IMR-90 (cell line): ENCODE measurements around the gene PHF5A. TPM values are rescaled to one million over a fixed set of nuclear protein-coding genes. Genes with fewer than 3 reads are reported as not detected.

ENCODE experiments used
- ATAC-seq: fragments of 200-7000 bp; cut with Tn5 transposase; 2 replicates; pipeline ENCODE4 v1.9.1; 2020; ENCODE audit warnings: low read depth, mild to moderate bottlenecking, moderate library complexity
- BruUV-seq: library from RNA; stranded (reverse); fragments of 400-500 nt; replicated peaks from 2 replicates; lab custom pipeline; 2021; lab: Mats Ljungman, UMichigan
- CTCF ChIA-PET: fragments of 300-600 bp; formaldehyde crosslinking; extraction: SDS; loops from one replicate; lab custom pipeline; 2021; ENCODE audit warnings: antibody characterized with exemption; lab: Yijun Ruan, JAX
- POLR2A ChIA-PET: fragments of 300-600 bp; sonication (Branson Sonifier 250); formaldehyde crosslinking; loops from one replicate; lab custom pipeline; 2022; ENCODE audit warnings: antibody characterized with exemption; ENCODE audit not compliant: unreplicated experiment; lab: Charles Lee
- DNase-seq: peaks from one replicate; pipeline ENCODE4 v3.0.0; 2013
- H2AFZ ChIP-seq: replicated peaks from 2 replicates; pipeline ENCODE3; 2013; ENCODE audit warnings: low read length, mild to moderate bottlenecking; ENCODE audit not compliant: poor library complexity
- H2AK5ac ChIP-seq: 2 replicates; pipeline ENCODE4 v1.6.1; 2013; ENCODE audit warnings: low read depth, low read length, inconsistent platforms
- H2AK9ac ChIP-seq: replicated peaks from 2 replicates; pipeline ENCODE3; 2013; ENCODE audit warnings: mild to moderate bottlenecking, low read depth, low read length, moderate library complexity; ENCODE audit not compliant: poor library complexity
- H2BK120ac ChIP-seq: 2 replicates; pipeline ENCODE4 v1.6.1; 2013; ENCODE audit warnings: low read depth, low read length, inconsistent platforms
- H2BK15ac ChIP-seq: 3 replicates; pipeline ENCODE4 v1.6.1; 2013; ENCODE audit warnings: low read depth, low read length, inconsistent platforms
- H2BK20ac ChIP-seq: 2 replicates; pipeline ENCODE4 v1.6.1; 2013; ENCODE audit warnings: low read depth, mild to moderate bottlenecking, inconsistent platforms, low read length, moderate library complexity
- H2BK5ac ChIP-seq: 2 replicates; pipeline ENCODE4 v1.6.1; 2013; ENCODE audit warnings: mild to moderate bottlenecking, low read depth, low read length, inconsistent platforms; ENCODE audit not compliant: poor library complexity, severe bottlenecking
- H3K14ac ChIP-seq: replicated peaks from 2 replicates; pipeline ENCODE4 v1.6.1; 2013; ENCODE audit warnings: low read depth, low read length, inconsistent platforms
- H3K18ac ChIP-seq: 2 replicates; pipeline ENCODE4 v1.6.1; 2013; ENCODE audit warnings: low read depth, low read length, control low read depth
- H3K23ac ChIP-seq: 2 replicates; pipeline ENCODE4 v1.6.1; 2013; ENCODE audit warnings: low read depth, low read length, inconsistent platforms
- H3K27ac ChIP-seq: 2 replicates; pipeline ENCODE4 v1.5.1; 2013; ENCODE audit warnings: mild to moderate bottlenecking, control low read depth, low read length; ENCODE audit not compliant: insufficient read depth
- H3K27me3 ChIP-seq: 2 replicates; pipeline ENCODE4 v1.6.1; 2013; ENCODE audit warnings: low read length; ENCODE audit not compliant: control insufficient read depth, insufficient read depth
- H3K36me3 ChIP-seq: 2 replicates; pipeline ENCODE4 v1.6.1; 2013; ENCODE audit warnings: low read length, mixed read lengths; ENCODE audit not compliant: control insufficient read depth, insufficient read depth
- H3K4ac ChIP-seq: 2 replicates; pipeline ENCODE4 v1.6.1; 2013; ENCODE audit warnings: low read depth, low read length, inconsistent platforms
- H3K4me1 ChIP-seq: 2 replicates; pipeline ENCODE4 v1.6.1; 2013; ENCODE audit warnings: low read length, mixed read lengths; ENCODE audit not compliant: control insufficient read depth, insufficient read depth
- H3K4me2 ChIP-seq: 2 replicates; pipeline ENCODE4 v1.6.1; 2013; ENCODE audit warnings: low read depth, mild to moderate bottlenecking, control low read depth, low read length, moderate library complexity
- H3K4me3 ChIP-seq: 2 replicates; pipeline ENCODE4 v1.5.1; 2013; ENCODE audit warnings: low read depth, mild to moderate bottlenecking, control low read depth, low read length, moderate library complexity; ENCODE audit not compliant: insufficient read depth
- H3K56ac ChIP-seq: 2 replicates; pipeline ENCODE4 v1.6.1; 2013; ENCODE audit warnings: low read length, inconsistent platforms; ENCODE audit not compliant: insufficient read depth; ENCODE audit errors: extremely low read depth
- H3K79me1 ChIP-seq, 2 experiments: 2 replicates each; pipeline ENCODE4 v1.6.1; 2013; ENCODE audit warnings: low read length in 2 of 2, inconsistent platforms in 1 of 2, low read depth in 1 of 2
- H3K9ac ChIP-seq: 2 replicates; pipeline ENCODE4 v1.6.1; 2013; ENCODE audit warnings: low read depth, low read length, control low read depth
- H3K9me1 ChIP-seq: 2 replicates; pipeline ENCODE4 v1.6.1; 2013; ENCODE audit warnings: low read length, inconsistent platforms; ENCODE audit not compliant: insufficient read depth
- H3K9me3 ChIP-seq: 2 replicates; pipeline ENCODE4 v1.6.1; 2013; ENCODE audit warnings: low read length; ENCODE audit not compliant: control insufficient read depth, insufficient read depth
- H4K20me1 ChIP-seq: 2 replicates; pipeline ENCODE4 v1.6.1; 2013; ENCODE audit warnings: low read length, inconsistent platforms; ENCODE audit not compliant: insufficient read depth
- H4K5ac ChIP-seq: 2 replicates; pipeline ENCODE4 v1.6.1; 2013; ENCODE audit warnings: mild to moderate bottlenecking, low read depth, low read length, control low read depth
- H4K8ac ChIP-seq, 2 experiments: 2 replicates each; pipeline ENCODE4 v1.6.1; 2013; ENCODE audit warnings: low read depth in 2 of 2, low read length in 2 of 2, control low read depth in 1 of 2, inconsistent platforms in 1 of 2
- H4K91ac ChIP-seq: 2 replicates; pipeline ENCODE4 v1.6.1; 2013; ENCODE audit warnings: low read depth, low read length, inconsistent platforms; ENCODE audit not compliant: insufficient read depth
- BHLHE40 ChIP-seq: fragments of 150-350 bp; IDR thresholded peaks from 2 replicates; pipeline ENCODE4 v1.6.1; 2016; ENCODE audit warnings: mild to moderate bottlenecking, low read depth, low read length
- CEBPB ChIP-seq: IDR thresholded peaks from 2 replicates; pipeline ENCODE4 v1.6.1; 2012; ENCODE audit warnings: low read depth, low read length, improper control_type of control experiment
- CHD1 ChIP-seq: IDR thresholded peaks from 2 replicates; pipeline ENCODE4 v1.6.1; 2012; ENCODE audit warnings: low read depth, low read length, improper control_type of control experiment
- CTCF ChIP-seq: conservative IDR thresholded peaks from 2 replicates; pipeline ENCODE4 v1.5.1; 2012; ENCODE audit warnings: mild to moderate bottlenecking, low read depth, low read length, improper control_type of control experiment
- ELK1 ChIP-seq: fragments of 150-350 bp; IDR thresholded peaks from 2 replicates; pipeline ENCODE4 v1.6.1; 2016; ENCODE audit warnings: low read depth, mild to moderate bottlenecking, low read length, moderate library complexity, borderline replicate concordance
- FOS ChIP-seq: fragments of 150-350 bp; IDR thresholded peaks from 2 replicates; pipeline ENCODE4 v1.6.1; 2016; ENCODE audit warnings: low read depth, low read length
- MAZ ChIP-seq: IDR thresholded peaks from 2 replicates; pipeline ENCODE4 v1.6.1; 2012; ENCODE audit warnings: low read depth, mild to moderate bottlenecking, low read length, improper control_type of control experiment, moderate library complexity, borderline replicate concordance
- NFE2L2 ChIP-seq: fragments of 150-350 bp; IDR thresholded peaks from 2 replicates; pipeline ENCODE4 v1.6.1; 2016; ENCODE audit warnings: low read depth, mild to moderate bottlenecking, low read length
- POLR2A ChIP-seq: IDR thresholded peaks from 2 replicates; pipeline ENCODE4 v1.6.1; 2012; ENCODE audit warnings: mild to moderate bottlenecking, low read depth, low read length
- RAD21 ChIP-seq: IDR thresholded peaks from 2 replicates; pipeline ENCODE4 v1.6.1; 2012; ENCODE audit warnings: low read length, improper control_type of control experiment
- RFX5 ChIP-seq: IDR thresholded peaks from 2 replicates; pipeline ENCODE4 v1.8.0; 2012; ENCODE audit warnings: low read depth, mild to moderate bottlenecking, low read length, moderate library complexity
- SMC3 ChIP-seq: fragments of 150-350 bp; IDR thresholded peaks from 2 replicates; pipeline ENCODE4 v1.6.1; 2016; ENCODE audit warnings: low read depth, mild to moderate bottlenecking, antibody characterized with exemption, low read length, moderate library complexity
- WGBS, 2 experiments: methylation state at CpG; one replicate each; pipeline versions ENCODE4 v1.1.5 to v1.1.7; 2013; ENCODE audit warnings: missing lambda C conversion rate in 2 of 2; ENCODE audit not compliant: insufficient read length in 1 of 2; ENCODE audit errors: extremely low coverage in 2 of 2; 5-methylcytosine and 5-hydroxymethylcytosine counted together
- dilution Hi-C: fragments of 300-500 bp; cut with HindIII; formaldehyde crosslinking; loops from one replicate; pipeline ENCODE4 v1.14.3; 2018; ENCODE audit warnings: low sequenced_read_pairs; ENCODE audit not compliant: unreplicated experiment
- in situ Hi-C: fragments of 300-500 bp; cut with MboI; formaldehyde crosslinking; loops from 3 replicates; pipeline ENCODE4 v1.14.3; 2019; ENCODE audit warnings: low sequenced_read_pairs, inconsistent platforms, mixed read lengths
- intact Hi-C: fragments of 100-400 bp; cut with micrococcal nuclease; formaldehyde crosslinking; loops from 2 replicates; pipeline ENCODE4 v1.10.0; 2022
- polyA plus RNA-seq, 3 experiments: library from polyadenylated mRNA; depleted of rRNA; stranded (reverse); fragments of >200 nt; gene quantifications; 2 replicates each; pipeline ENCODE4 v1.2.3, GENCODE V29; 2012; ENCODE audit warnings: low replicate concordance in 1 of 3
- total RNA-seq: library from RNA; depleted of rRNA; stranded (reverse); fragments of >200 nt; gene quantifications from 2 replicates; pipeline ENCODE4 v1.2.3, GENCODE V29; 2012

Gene PHF5A
- total and polyA plus RNA-seq, 2 of the 4 experiments (the other 2 are of a cell fraction), result 50.9 to 54.9 TPM

- Histone ChIP-seq H2BK20ac (no peak overlapping the region), H4K91ac (no peak overlapping the region), H3K36me3 (no peaks in the 10 kb centered on the region), H3K4me3 (no peak overlapping the region), H2AFZ (no peak overlapping the region), H2BK5ac (no peak overlapping the region), H3K9me1 (peaks cover 10% of the 10 kb centered on the region), H3K4ac (no peak overlapping the region), H3K9ac (no peak overlapping the region), H2AK5ac (no peak overlapping the region), H3K9me3 (no peaks in the 10 kb centered on the region), H4K5ac (no peak overlapping the region), H3K27me3 (no peaks in the 10 kb centered on the region), H2BK15ac (no peak overlapping the region), H3K56ac (no peak overlapping the region), H3K23ac (no peak overlapping the region), H4K20me1 (no peaks in the 10 kb centered on the region), H3K14ac (no peak overlapping the region), H3K4me1 (peaks cover 11% of the 10 kb centered on the region), H2BK120ac (no peak overlapping the region), H3K18ac (no peak overlapping the region), H3K27ac (no peak overlapping the region), H2AK9ac (no peak overlapping the region), H3K4me2 (no peak overlapping the region), H3K79me1 (peaks cover 17 to 27% of the 10 kb centered on the region in 2 experiments), H4K8ac (no peak overlapping the region)
- intact Hi-C loops, result no loop called here
- ChIA-PET POLR2A (interaction anchor here (0.5 kb wide), 1 partner anchor 20 kb away, joined by 3 read pairs; no protein-coding TSS in a partner anchor), CTCF (interaction anchor here (0.6 kb wide), 1 partner anchor 107 kb away, joined by 3 read pairs; no protein-coding TSS in a partner anchor)
- no CpG with 5 or more reads among the region's 7 CpGs for WGBS, 2 experiments
- no peak for TF ChIP-seq ELK1
- no peak for TF ChIP-seq RFX5
- no peak for TF ChIP-seq CHD1
- no peak for TF ChIP-seq CTCF
- no peak for TF ChIP-seq RAD21
- no peak for TF ChIP-seq NFE2L2
- no peak for TF ChIP-seq FOS
- no peak for TF ChIP-seq BHLHE40
- no peak for TF ChIP-seq SMC3
- no peak for TF ChIP-seq MAZ
- TF ChIP-seq CEBPB, result no peak
- TF ChIP-seq POLR2A, result no peak
- no TSS peak for BruUV-seq
- in situ Hi-C loops, result no loop called here
- dilution Hi-C loops, result no loop called here
- DNase-seq, result no peak
- ATAC-seq, result no peak
These were observed 58.2 kb downstream of the PHF5A start for GRCh38 chr22:41410311-41410751.
